SK-MEL-5 (cell line): ENCODE measurements around the gene GPD2. TPM values are rescaled to one million over a fixed set of nuclear protein-coding genes. Genes with fewer than 3 reads are reported as not detected.

Source experiments
- total RNA-seq: library from RNA; depleted of rRNA; stranded (reverse); fragments of >200 nt; shearing (Covaris generic); gene quantifications from 2 replicates; pipeline ENCODE4 v1.2.3, GENCODE V29; 2014; rRNA removed

The GPD2 gene
- total RNA-seq, 1 experiment from 2014 or later: 97.5 TPM

Other genes starting within 250 kb of the GPD2 start
- 4.3 and 5.2 TPM in 2 replicates for gene NR4A2, start 103.7 kb upstream of the GPD2 start, total RNA-seq